Prostate gland (tissue), 2 donors: ENCODE results near the gene SPATA31C2. TPM values are rescaled to one million over a fixed set of nuclear protein-coding genes. Genes with fewer than 3 reads are reported as not detected.

Source experiments
- DNase-seq: peaks from one replicate; pipeline ENCODE4 v3.0.0-alpha.2; 2019; ENCODE audit warnings: low spot score
- H3K27ac ChIP-seq, 2 donors: fragments of 200-600 bp; sonication (generic); 2 replicates each; pipeline ENCODE4 v1.5.1; 2017 to 2019
- H3K27me3 ChIP-seq: fragments of 200-600 bp; sonication (generic); replicated peaks from 2 replicates; pipeline ENCODE4 v1.5.1; 2019; ENCODE audit not compliant: insufficient read depth
- H3K36me3 ChIP-seq, 2 donors: fragments of 200-600 bp; sonication (generic); 1 replicate in 1 of 2; 2 replicates in 1 of 2; pipeline versions ENCODE4 v1.5.1 to v1.8.1; 2017 to 2019
- H3K4me1 ChIP-seq: fragments of 200-600 bp; sonication (generic); replicated peaks from 2 replicates; pipeline ENCODE4 v1.5.1; 2019
- H3K4me3 ChIP-seq, 2 donors: fragments of 200-600 bp; sonication (generic); 2 replicates each; pipeline ENCODE4 v1.5.1; 2017 to 2019
- H3K9me3 ChIP-seq: fragments of 200-600 bp; sonication (generic); 2 replicates; pipeline ENCODE4 v1.5.1; 2017
- POLR2A ChIP-seq: fragments of 450-650 bp; IDR thresholded peaks from one replicate; pipeline ENCODE4 v1.6.1; 2016; ENCODE audit warnings: antibody characterized with exemption, mild to moderate bottlenecking
- POLR2AphosphoS5 ChIP-seq: sonication (generic); formaldehyde crosslinking; IDR thresholded peaks from one replicate; pipeline ENCODE4 v1.6.1; 2017; ENCODE audit warnings: antibody characterized with exemption
- WGBS: methylation state at CpG from one replicate; pipeline ENCODE4 v1.1.5; 2018; 5-methylcytosine and 5-hydroxymethylcytosine counted together
- intact Hi-C: fragments of 100-400 bp; cut with DNase I; formaldehyde crosslinking; loops from one replicate; pipeline ENCODE4 v1.14.2; 2022
- total RNA-seq, 2 donors: library from RNA; depleted of rRNA; stranded (reverse); fragments of >200 nt; gene quantifications; one replicate each; pipeline ENCODE4 v1.1.0, GENCODE V29; 2016
- TF ChIP-seq, protein P1 (sequence below), 4 experiments: fragments of 200-600 bp in 2 of 4; fragments of 450-650 bp in 2 of 4; sonication (generic) in 2 of 4; IDR thresholded peaks; 1 replicate in 3 of 4; 2 replicates in 1 of 4; pipeline ENCODE4 v1.5.1; 2016 to 2019; ENCODE audit warnings: antibody characterized with exemption in 4 of 4, mild to moderate bottlenecking in 2 of 4, moderate library complexity in 2 of 4

Gene SPATA31C2
- total RNA-seq, 2 donors from 2014 or later: 0.28 TPM; not detected in 1

DNA sequence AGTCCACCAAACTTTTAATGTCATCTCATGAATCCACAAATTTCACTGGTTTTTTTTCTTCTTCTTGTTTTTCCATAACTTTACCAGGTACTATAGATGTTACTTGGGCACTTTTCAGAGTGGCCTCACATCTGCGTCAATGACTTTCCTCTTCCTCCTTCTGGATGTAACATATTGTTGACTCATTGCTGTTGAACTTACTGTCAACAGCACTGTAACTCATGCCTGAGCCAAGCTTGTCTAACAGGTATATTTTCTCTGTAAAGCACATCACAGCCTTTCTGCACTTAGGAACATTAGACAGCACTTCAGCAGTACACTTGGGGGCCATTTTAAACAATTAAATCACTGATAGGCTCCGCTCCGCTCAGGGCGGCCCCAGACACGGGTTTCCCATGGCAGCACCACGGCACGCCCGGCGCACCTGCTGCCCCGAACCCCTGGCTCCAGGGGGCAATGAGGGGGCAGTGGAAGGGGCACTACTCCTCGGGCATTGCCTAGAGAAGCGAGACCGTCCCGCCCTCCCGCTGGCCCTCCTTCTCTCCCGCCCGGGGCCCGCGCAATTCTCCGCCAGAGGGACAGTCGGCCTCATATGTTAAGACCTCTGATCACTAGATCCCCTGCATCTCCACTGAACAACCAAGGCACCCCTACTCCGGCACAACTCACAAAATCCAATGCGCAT, 41.9 kb upstream of the SPATA31C2 start:
- Histone ChIP-seq H3K9me3 (no peaks in the 10 kb centered on the region), H3K27me3 (no peaks in the 10 kb centered on the region), H3K27ac (no peak overlapping the region), H3K36me3 (no peaks in the 10 kb centered on the region), H3K4me3 (no peak overlapping the region), H3K4me1 (no peaks in the 10 kb centered on the region)
- DNase-seq: peak; percentile 10
- peak; percentile 67 for TF ChIP-seq POLR2AphosphoS5
- TF ChIP-seq POLR2A: no peak
- intact Hi-C loops: no loop called here
- WGBS: 93% methylated on average over 23 of the region's 23 CpGs

DNA sequence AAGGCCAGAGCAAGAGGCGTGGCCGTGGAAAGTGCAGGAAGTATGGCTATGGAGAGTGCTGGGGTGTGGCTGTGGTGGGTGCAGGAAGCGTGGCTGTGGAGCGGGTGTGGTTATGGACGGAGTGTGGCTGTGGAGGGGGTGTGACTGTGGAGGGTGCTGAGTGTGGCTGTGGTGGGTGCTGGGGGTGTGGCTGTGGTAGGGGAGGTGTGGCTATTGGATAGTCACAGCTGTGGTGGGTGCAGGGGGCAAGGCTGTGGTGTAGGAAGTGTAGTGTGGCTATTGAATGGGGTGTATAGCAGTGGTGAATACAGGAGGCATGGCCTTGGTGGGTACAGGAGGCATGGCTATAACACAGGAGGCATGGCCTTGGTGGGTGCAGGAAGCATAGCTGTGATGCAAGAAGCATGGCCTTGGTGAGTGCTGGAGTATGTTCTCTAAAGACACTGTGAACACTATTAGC, 40.8 kb upstream of the SPATA31C2 start:
- intact Hi-C loops: no loop called here
- H3K27me3 ChIP-seq: no peaks in the 10 kb centered on the region
- H3K4me3 ChIP-seq: no peak overlapping the region
- no peaks in the 10 kb centered on the region for H3K4me1 ChIP-seq
- no peaks in the 10 kb centered on the region for H3K36me3 ChIP-seq
- no peak for DNase-seq
- H3K27ac ChIP-seq: no peak overlapping the region
- TF ChIP-seq, protein P1, sequence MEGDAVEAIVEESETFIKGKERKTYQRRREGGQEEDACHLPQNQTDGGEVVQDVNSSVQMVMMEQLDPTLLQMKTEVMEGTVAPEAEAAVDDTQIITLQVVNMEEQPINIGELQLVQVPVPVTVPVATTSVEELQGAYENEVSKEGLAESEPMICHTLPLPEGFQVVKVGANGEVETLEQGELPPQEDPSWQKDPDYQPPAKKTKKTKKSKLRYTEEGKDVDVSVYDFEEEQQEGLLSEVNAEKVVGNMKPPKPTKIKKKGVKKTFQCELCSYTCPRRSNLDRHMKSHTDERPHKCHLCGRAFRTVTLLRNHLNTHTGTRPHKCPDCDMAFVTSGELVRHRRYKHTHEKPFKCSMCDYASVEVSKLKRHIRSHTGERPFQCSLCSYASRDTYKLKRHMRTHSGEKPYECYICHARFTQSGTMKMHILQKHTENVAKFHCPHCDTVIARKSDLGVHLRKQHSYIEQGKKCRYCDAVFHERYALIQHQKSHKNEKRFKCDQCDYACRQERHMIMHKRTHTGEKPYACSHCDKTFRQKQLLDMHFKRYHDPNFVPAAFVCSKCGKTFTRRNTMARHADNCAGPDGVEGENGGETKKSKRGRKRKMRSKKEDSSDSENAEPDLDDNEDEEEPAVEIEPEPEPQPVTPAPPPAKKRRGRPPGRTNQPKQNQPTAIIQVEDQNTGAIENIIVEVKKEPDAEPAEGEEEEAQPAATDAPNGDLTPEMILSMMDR (IDR thresholded peaks at IDR 0.05): no peak
- no peak for TF ChIP-seq POLR2A
- no peak for TF ChIP-seq POLR2AphosphoS5
- WGBS: 80% methylated on average over 5 of the region's 5 CpGs
- no peaks in the 10 kb centered on the region for H3K9me3 ChIP-seq

DNA sequence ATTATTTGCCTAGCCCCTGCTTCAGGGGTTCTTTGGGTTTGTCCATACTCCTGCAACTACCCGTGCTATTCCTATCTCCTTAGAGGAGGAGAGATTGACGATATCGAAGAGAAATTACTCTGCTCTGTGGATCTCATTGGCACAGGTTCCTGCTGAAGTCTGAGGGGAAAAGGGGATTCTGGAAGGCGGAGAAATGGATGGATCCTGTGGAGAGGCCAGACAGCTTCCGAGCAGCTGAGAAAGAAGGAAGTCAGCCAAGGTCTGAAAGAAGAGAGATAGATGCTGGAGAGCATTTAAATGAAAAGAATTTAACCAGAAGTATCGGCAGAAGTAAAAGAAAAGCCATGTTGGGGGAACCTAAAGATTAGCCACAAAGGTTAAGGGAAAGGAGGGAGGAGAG, 40.4 kb upstream of the SPATA31C2 start:
- Histone ChIP-seq H3K27ac (no peak overlapping the region), H3K36me3 (no peaks in the 10 kb centered on the region), H3K4me1 (no peaks in the 10 kb centered on the region), H3K27me3 (no peaks in the 10 kb centered on the region), H3K4me3 (no peak overlapping the region), H3K9me3 (no peaks in the 10 kb centered on the region)
- intact Hi-C loops: no loop called here
- DNase-seq: no peak
- WGBS: 86% methylated on average over 6 of the region's 6 CpGs
- no peak for TF ChIP-seq POLR2AphosphoS5
- no peak for TF ChIP-seq POLR2A
- TF ChIP-seq, protein P1 (IDR thresholded peaks at IDR 0.05): no peak

DNA sequence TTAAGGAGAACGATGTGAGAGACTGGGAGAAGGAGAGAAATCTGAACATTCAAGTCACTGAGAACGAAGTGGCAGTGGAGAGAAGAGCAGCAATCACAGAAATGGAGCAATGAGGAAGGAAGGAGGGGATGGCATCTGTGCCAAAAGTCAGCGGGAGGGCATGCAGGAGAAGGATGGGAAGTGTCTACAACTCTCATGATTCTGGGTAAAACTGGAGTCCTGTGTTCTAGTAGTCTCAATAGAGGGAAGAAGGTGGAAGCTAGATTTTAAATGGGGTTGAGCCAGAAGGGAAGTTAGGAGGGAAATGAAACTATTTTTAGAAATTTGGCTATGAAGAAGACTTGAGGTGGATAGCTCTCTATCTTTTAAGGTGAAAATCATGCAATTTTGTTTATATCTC, 39.1 kb upstream of the SPATA31C2 start:
- 92% methylated on average over 3 of the region's 3 CpGs for WGBS
- H3K27ac ChIP-seq: no peak overlapping the region

DNA sequence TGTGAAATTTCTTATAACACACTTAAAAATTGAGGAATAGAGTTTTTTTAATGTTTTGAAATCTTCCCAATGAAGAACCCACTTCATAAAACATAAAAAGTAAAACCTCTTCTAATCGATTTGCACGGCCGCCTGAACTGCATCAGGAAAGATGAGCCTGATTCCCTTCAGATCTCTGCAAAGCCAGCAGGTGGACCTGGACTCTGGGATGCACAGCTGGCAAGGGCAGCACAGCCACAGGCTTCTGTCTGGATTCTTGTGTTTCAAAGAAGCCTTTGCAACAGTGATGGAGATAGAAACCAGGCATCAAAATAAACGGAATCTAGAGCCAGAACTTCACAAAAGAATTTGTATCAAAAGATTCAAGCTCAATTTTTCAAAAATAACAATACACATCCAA, 36.0 kb upstream of the SPATA31C2 start:
- Histone ChIP-seq H3K4me3 (no peak overlapping the region), H3K27ac (no peak overlapping the region), H3K9me3 (no peaks in the 10 kb centered on the region), H3K27me3 (no peaks in the 10 kb centered on the region), H3K4me1 (no peaks in the 10 kb centered on the region), H3K36me3 (no peaks in the 10 kb centered on the region)
- DNase-seq: no peak
- 60% methylated on average over 4 of the region's 4 CpGs for WGBS
- intact Hi-C loops: no loop called here
- TF ChIP-seq POLR2AphosphoS5: no peak
- TF ChIP-seq, protein P1 (IDR thresholded peaks at IDR 0.05): no peak
- TF ChIP-seq POLR2A: no peak

More for the DNA sequence above, 39.1 kb upstream of the SPATA31C2 start:
- intact Hi-C loops: no loop called here
- no peaks in the 10 kb centered on the region for H3K9me3 ChIP-seq
- DNase-seq: no peak
- H3K36me3 ChIP-seq: no peaks in the 10 kb centered on the region
- H3K27me3 ChIP-seq: no peaks in the 10 kb centered on the region
- TF ChIP-seq, protein P1 (IDR thresholded peaks at IDR 0.05): no peak
- TF ChIP-seq POLR2A (no peak), POLR2AphosphoS5 (no peak)
- no peak overlapping the region for H3K4me3 ChIP-seq
- H3K4me1 ChIP-seq: no peaks in the 10 kb centered on the region
